Activated CD4-positive, alpha-beta T cell treated with anti-CD3 and anti-CD28 coated beads, Interleukin-2, amount 50 U/mL, for 1 hour (primary cell): ENCODE measurements around the gene ETV3L.

ENCODE experiments used
- DNase-seq: peaks from one replicate; pipeline ENCODE4 v3.0.0-alpha.2; 2020

The ETV3L gene

GRCh38 chr1:157131281-157131680 is 31.7 kb upstream of the ETV3L start:
- no peak for DNase-seq

GRCh38 chr1:157124855-157125254 is 25.2 kb upstream of the ETV3L start:
- DNase-seq = no peak

GRCh38 chr1:157119448-157119847 is 19.8 kb upstream of the ETV3L start:
- no peak for DNase-seq

- DNase-seq = no peak
Measured at GRCh38 chr1:157119008-157119407, 19.4 kb upstream of the ETV3L start.

GRCh38 chr1:157117527-157118057 is 18.0 kb upstream of the ETV3L start:
- no peak for DNase-seq

- no peak for DNase-seq
Measured at GRCh38 chr1:157116737-157117103, 17.1 kb upstream of the ETV3L start.

- no peak for DNase-seq
Measured at GRCh38 chr1:157115851-157116736, 16.5 kb upstream of the ETV3L start.

GRCh38 chr1:157115429-157115838 is 15.8 kb upstream of the ETV3L start:
- no peak for DNase-seq

- no peak for DNase-seq
Measured at GRCh38 chr1:157114183-157115121, 14.8 kb upstream of the ETV3L start.

- DNase-seq = no peak
Measured at GRCh38 chr1:157113631-157114030, 14.0 kb upstream of the ETV3L start.

GRCh38 chr1:157113106-157113505 is 13.5 kb upstream of the ETV3L start:
- DNase-seq = no peak

GRCh38 chr1:157112186-157112867 is 12.7 kb upstream of the ETV3L start:
- DNase-seq = no peak

- no peak for DNase-seq
Measured at GRCh38 chr1:157111396-157112165, 12.0 kb upstream of the ETV3L start.

- no peak for DNase-seq
Measured at GRCh38 chr1:157110686-157111085, 11.1 kb upstream of the ETV3L start.

GRCh38 chr1:157110003-157110402 is 10.4 kb upstream of the ETV3L start:
- DNase-seq = no peak

GRCh38 chr1:157108448-157108847 is 8.8 kb upstream of the ETV3L start:
- no peak for DNase-seq

- no peak for DNase-seq
Measured at GRCh38 chr1:157107702-157108101, 8.1 kb upstream of the ETV3L start.

- DNase-seq = no peak
Measured at GRCh38 chr1:157106813-157107189, 7.2 kb upstream of the ETV3L start.

- DNase-seq = no peak
Measured at GRCh38 chr1:157105988-157106812, 6.6 kb upstream of the ETV3L start.

- no peak for DNase-seq
Measured at GRCh38 chr1:157105298-157105987, 5.8 kb upstream of the ETV3L start.
